BLaER1 (cell line): ENCODE results near the gene PTPRD.

ENCODE experiments used
- H3K27ac ChIP-seq: shearing (Covaris generic); formaldehyde crosslinking; 2 replicates; pipeline ENCODE4 v1.8.1; 2022
- H3K27me3 ChIP-seq: shearing (Covaris generic); formaldehyde crosslinking; 2 replicates; pipeline ENCODE4 v1.8.1; 2022
- H3K36me3 ChIP-seq: shearing (Covaris generic); formaldehyde crosslinking; 2 replicates; pipeline ENCODE4 v1.8.1; 2022
- H3K4me1 ChIP-seq: shearing (Covaris generic); formaldehyde crosslinking; 2 replicates; pipeline ENCODE4 v1.8.1; 2022
- H3K4me2 ChIP-seq: shearing (Covaris generic); formaldehyde crosslinking; 2 replicates; pipeline ENCODE4 v1.8.1; 2022
- H3K4me3 ChIP-seq: shearing (Covaris generic); formaldehyde crosslinking; 2 replicates; pipeline ENCODE4 v1.8.1; 2022
- H3K9ac ChIP-seq: shearing (Covaris generic); formaldehyde crosslinking; 2 replicates; pipeline ENCODE4 v1.8.1; 2022
- H3K9me3 ChIP-seq: shearing (Covaris generic); formaldehyde crosslinking; 2 replicates; pipeline ENCODE4 v1.8.1; 2022
- H4K20me1 ChIP-seq: shearing (Covaris generic); formaldehyde crosslinking; 2 replicates; pipeline ENCODE4 v1.8.1; 2022
- Cebpa-rat ChIP-seq: shearing (Covaris generic); IDR thresholded peaks from 2 replicates; pipeline ENCODE4 v1.8.1; 2022

PTPRD gene

DNA sequence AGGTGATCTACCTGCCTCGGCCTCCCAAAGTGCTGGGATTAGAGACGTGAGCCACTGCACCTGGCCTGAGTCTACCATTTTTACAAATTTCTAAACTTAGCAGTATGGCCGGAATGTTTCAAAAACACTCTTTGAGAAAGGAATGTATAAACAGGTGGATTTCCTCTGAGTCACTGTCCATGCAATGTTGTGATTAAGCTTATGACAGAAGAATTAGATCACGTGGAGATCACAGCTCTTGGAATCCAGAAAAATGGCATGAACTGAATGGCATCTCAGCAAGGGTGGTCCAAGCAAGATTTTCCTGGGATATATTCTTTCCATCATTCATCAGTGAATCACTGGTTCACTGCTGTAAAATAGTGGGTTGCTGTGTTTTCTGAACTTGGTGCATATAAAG is 865.0 kb downstream of the PTPRD start:
- no peak for TF ChIP-seq Cebpa-rat
- Histone ChIP-seq H3K9me3 (no peaks in the 10 kb centered on the region), H4K20me1 (no peaks in the 10 kb centered on the region), H3K4me2 (no peak overlapping the region), H3K27me3 (no peaks in the 10 kb centered on the region), H3K9ac (no peak overlapping the region), H3K36me3 (no peaks in the 10 kb centered on the region), H3K4me1 (0 out of 2 replicates have a peak, but pooled peaks cover 5% of the 10 kb centered on the region), H3K27ac (no peak overlapping the region), H3K4me3 (no peak overlapping the region)

DNA sequence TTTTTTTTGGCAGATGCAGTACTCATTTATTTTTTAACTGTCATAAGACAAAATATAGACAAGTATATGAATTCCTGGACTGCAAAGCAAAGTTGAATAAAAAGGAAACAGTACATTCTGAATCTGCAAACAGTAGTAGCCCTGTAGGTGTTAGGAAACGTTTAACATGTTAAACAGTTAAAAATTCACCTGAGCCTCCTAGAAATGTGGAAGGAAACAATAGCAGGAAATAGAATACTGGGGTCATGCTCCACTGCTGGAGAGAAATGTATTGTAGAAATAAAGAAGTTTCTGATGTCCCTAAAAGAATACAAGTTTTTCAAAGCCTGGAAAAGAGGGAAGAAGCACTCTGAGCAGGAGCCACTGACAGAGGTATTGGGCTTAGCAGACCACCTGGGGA is 866.0 kb downstream of the PTPRD start:
- H3K27me3 ChIP-seq: no peaks in the 10 kb centered on the region
- no peaks in the 10 kb centered on the region for H4K20me1 ChIP-seq
- H3K9me3 ChIP-seq: no peaks in the 10 kb centered on the region
- TF ChIP-seq Cebpa-rat: no peak
- 0 out of 2 replicates have a peak overlapping the region, but pooled peaks have one; percentile 22 for H3K4me2 ChIP-seq
- H3K36me3 ChIP-seq: no peaks in the 10 kb centered on the region
- H3K27ac ChIP-seq: no peak overlapping the region
- no peak overlapping the region for H3K4me3 ChIP-seq
- H3K4me1 ChIP-seq: 0 out of 2 replicates have a peak, but pooled peaks cover 5% of the 10 kb centered on the region
- H3K9ac ChIP-seq: no peak overlapping the region

DNA sequence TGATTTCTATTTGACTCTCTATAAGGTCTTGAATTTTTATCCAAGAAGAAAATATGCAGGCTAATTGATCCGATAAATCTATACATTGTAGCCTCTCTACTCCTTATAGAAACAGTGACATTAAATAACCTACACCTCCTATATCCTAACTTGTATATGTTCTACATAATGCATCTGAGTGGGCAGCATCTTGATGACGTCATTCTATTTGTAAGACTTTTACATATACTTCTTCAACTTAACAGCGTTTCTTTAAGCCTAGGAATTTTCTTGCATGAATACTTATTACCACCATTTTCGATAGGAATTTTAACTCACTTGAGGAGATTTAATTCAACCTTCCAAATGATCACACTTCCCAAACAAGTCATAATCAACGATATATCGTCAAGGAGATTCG is 869.0 kb downstream of the PTPRD start:
- Histone ChIP-seq H4K20me1 (no peaks in the 10 kb centered on the region), H3K36me3 (no peaks in the 10 kb centered on the region), H3K27ac (no peak overlapping the region), H3K27me3 (no peaks in the 10 kb centered on the region), H3K9ac (no peak overlapping the region), H3K4me2 (no peak overlapping the region), H3K4me1 (0 out of 2 replicates have a peak, but pooled peaks cover 5% of the 10 kb centered on the region), H3K9me3 (no peaks in the 10 kb centered on the region), H3K4me3 (no peak overlapping the region)
- TF ChIP-seq Cebpa-rat: no peak

DNA sequence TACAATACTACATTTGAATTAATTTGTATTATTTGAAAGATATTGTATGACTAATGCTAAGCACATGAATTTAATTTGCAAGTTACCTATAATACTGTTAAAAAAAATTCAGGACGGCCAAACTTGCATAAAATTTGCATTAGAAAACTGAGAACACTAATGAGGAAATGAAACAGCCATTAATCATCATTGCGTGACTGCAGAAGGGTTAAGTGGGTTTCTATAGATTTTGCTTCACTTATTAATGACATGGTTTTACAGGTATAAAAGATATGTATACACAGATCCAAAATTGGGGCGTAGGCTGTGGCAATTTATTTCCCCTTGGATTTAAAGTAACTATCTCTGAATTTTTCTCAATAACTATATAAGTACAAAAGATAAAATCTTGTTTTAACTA is 882.6 kb downstream of the PTPRD start:
- no peaks in the 10 kb centered on the region for H3K4me1 ChIP-seq
- H3K9ac ChIP-seq: no peak overlapping the region
- H3K4me2 ChIP-seq: no peak overlapping the region
- no peak for TF ChIP-seq Cebpa-rat
- H3K27me3 ChIP-seq: no peaks in the 10 kb centered on the region
- H4K20me1 ChIP-seq: no peaks in the 10 kb centered on the region
- H3K27ac ChIP-seq: no peak overlapping the region
- no peaks in the 10 kb centered on the region for H3K36me3 ChIP-seq
- H3K4me3 ChIP-seq: no peak overlapping the region
- no peaks in the 10 kb centered on the region for H3K9me3 ChIP-seq

DNA sequence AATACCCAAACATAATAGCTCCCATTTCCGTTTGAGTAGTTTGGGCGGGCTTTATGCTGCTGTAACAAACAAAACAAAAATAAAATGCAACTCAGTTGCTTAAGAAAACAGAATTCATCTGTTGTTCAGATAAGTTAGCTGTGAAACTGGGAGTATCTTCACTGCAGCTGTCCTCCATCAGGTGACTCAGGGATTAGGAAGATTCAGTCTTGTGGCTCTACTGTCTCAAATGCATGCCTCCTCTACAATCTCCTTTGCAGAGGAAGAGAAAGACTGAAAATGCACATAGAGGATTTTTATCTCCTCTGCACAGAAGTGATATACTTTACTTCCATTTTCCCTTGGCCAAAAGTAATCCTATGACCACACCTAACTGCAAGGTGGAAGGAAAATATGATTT is 883.7 kb downstream of the PTPRD start:
- no peak overlapping the region for H3K4me3 ChIP-seq
- H4K20me1 ChIP-seq: no peaks in the 10 kb centered on the region
- no peak overlapping the region for H3K27ac ChIP-seq
- no peak overlapping the region for H3K9ac ChIP-seq
- no peak for TF ChIP-seq Cebpa-rat
- H3K36me3 ChIP-seq: no peaks in the 10 kb centered on the region
- no peak overlapping the region for H3K4me2 ChIP-seq
- H3K27me3 ChIP-seq: no peaks in the 10 kb centered on the region
- H3K9me3 ChIP-seq: no peaks in the 10 kb centered on the region
- H3K4me1 ChIP-seq: no peaks in the 10 kb centered on the region

GRCh38 chr9:9719373-9720112 is 893.3 kb downstream of the PTPRD start:
- H3K27ac ChIP-seq: no peak overlapping the region
- H3K9me3 ChIP-seq: peaks cover 22% of the 10 kb centered on the region
- no peaks in the 10 kb centered on the region for H3K4me1 ChIP-seq
- H3K36me3 ChIP-seq: no peaks in the 10 kb centered on the region
- no peak for TF ChIP-seq Cebpa-rat
- H3K27me3 ChIP-seq: no peaks in the 10 kb centered on the region
- no peaks in the 10 kb centered on the region for H4K20me1 ChIP-seq
- H3K9ac ChIP-seq: no peak overlapping the region
- H3K4me3 ChIP-seq: no peak overlapping the region
- H3K4me2 ChIP-seq: no peak overlapping the region

DNA sequence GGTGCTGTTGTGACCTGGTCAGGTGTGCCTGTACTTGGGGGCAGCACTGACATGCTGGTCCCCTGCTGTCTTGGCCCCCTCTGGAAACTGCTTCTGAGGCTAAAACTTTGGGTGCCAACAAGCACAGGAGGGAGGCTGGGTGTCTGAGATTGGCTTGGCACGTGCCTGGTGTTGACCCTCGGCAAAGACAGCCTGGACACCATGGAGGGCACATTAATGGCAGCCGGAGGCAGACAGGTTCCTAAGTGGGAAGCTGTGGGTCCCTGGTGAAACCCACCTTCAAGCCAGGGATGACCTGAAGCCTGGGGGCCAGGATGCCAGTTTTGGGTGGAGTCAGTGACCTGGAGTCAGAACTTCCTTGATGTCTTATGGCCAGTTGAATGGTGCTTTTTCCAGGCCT is 894.1 kb downstream of the PTPRD start:
- no peaks in the 10 kb centered on the region for H3K36me3 ChIP-seq
- no peak for TF ChIP-seq Cebpa-rat
- no peak overlapping the region for H3K4me3 ChIP-seq
- no peaks in the 10 kb centered on the region for H3K4me1 ChIP-seq
- no peak overlapping the region for H3K27ac ChIP-seq
- no peak overlapping the region for H3K4me2 ChIP-seq
- H3K9me3 ChIP-seq: peaks cover 22% of the 10 kb centered on the region
- no peaks in the 10 kb centered on the region for H3K27me3 ChIP-seq
- no peak overlapping the region for H3K9ac ChIP-seq
- H4K20me1 ChIP-seq: no peaks in the 10 kb centered on the region

DNA sequence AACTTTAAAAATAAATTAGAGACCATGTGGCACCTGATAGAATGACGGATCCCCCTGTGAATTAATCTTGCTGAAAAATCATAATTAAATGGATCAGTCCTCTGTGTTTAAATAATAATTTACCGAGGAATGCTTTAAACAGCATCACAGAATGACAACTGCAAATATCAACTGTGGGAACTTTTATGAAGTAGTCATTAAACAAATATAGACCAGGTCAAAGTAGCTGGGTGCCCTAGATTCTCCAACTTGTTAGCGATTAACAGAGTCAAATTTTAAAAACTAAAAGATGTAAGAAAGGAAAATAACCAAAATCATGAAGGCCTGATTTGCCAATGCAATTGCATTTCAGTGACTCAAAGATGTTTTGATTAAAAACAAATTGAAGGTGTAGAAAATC is 933.4 kb downstream of the PTPRD start:
- Histone ChIP-seq H3K27ac (no peak overlapping the region), H3K4me3 (no peak overlapping the region), H3K4me1 (no peaks in the 10 kb centered on the region), H4K20me1 (no peaks in the 10 kb centered on the region), H3K9me3 (no peaks in the 10 kb centered on the region), H3K4me2 (no peak overlapping the region), H3K9ac (no peak overlapping the region), H3K36me3 (no peaks in the 10 kb centered on the region), H3K27me3 (no peaks in the 10 kb centered on the region)
- TF ChIP-seq Cebpa-rat: no peak

GRCh38 chr9:9674461-9674860 is 938.3 kb downstream of the PTPRD start:
- no peaks in the 10 kb centered on the region for H3K36me3 ChIP-seq
- H3K4me3 ChIP-seq: no peak overlapping the region
- no peak overlapping the region for H3K9ac ChIP-seq
- TF ChIP-seq Cebpa-rat: no peak
- no peaks in the 10 kb centered on the region for H3K27me3 ChIP-seq
- H3K9me3 ChIP-seq: no peaks in the 10 kb centered on the region
- no peak overlapping the region for H3K27ac ChIP-seq
- no peaks in the 10 kb centered on the region for H3K4me1 ChIP-seq
- no peak overlapping the region for H3K4me2 ChIP-seq
- H4K20me1 ChIP-seq: no peaks in the 10 kb centered on the region

DNA sequence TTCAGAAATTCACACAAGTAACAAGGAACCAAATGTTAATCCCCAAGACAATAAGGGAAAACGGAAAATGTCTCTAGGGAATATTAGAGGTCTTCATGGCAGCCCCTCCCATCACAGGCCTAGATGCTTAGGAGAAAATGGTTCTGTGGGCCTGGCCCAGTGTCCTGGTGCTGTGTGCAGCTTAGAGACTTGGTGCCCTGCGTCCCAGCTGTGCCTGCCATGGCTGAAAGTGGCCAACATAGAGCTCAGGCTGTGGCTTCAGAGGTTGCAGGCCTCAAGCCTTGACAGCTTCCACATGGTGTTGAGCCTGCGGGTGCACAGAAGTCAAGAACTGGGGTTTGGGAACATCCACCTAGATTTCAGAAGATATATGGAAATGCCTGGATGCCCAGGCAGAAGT is 942.3 kb downstream of the PTPRD start:
- no peaks in the 10 kb centered on the region for H4K20me1 ChIP-seq
- no peak overlapping the region for H3K9ac ChIP-seq
- H3K27me3 ChIP-seq: no peaks in the 10 kb centered on the region
- H3K27ac ChIP-seq: no peak overlapping the region
- no peak overlapping the region for H3K4me2 ChIP-seq
- H3K4me3 ChIP-seq: no peak overlapping the region
- TF ChIP-seq Cebpa-rat: no peak
- no peaks in the 10 kb centered on the region for H3K36me3 ChIP-seq
- H3K9me3 ChIP-seq: no peaks in the 10 kb centered on the region
- H3K4me1 ChIP-seq: no peaks in the 10 kb centered on the region

GRCh38 chr9:9645006-9645405 is 967.8 kb downstream of the PTPRD start:
- Histone ChIP-seq H3K4me1 (peaks cover 15% of the 10 kb centered on the region), H4K20me1 (no peaks in the 10 kb centered on the region), H3K9me3 (no peaks in the 10 kb centered on the region), H3K27ac (no peak overlapping the region), H3K27me3 (no peaks in the 10 kb centered on the region), H3K4me3 (no peak overlapping the region), H3K9ac (no peak overlapping the region), H3K4me2 (peak overlapping the region; percentile 49), H3K36me3 (no peaks in the 10 kb centered on the region)
- no peak for TF ChIP-seq Cebpa-rat
